GM21619 (cell line): ENCODE data around the gene STUM.
"Not testable (repeated sequence)": the region's sequence is repeated elsewhere in the genome, so short reads cannot be mapped to it uniquely, and the experiment has no call there.

Experiments
- ATAC-seq: cut with Tn5 transposase; IDR thresholded peaks from one replicate; pipeline ENCODE4 v1.9.1; 2021; ENCODE audit not compliant: unreplicated experiment

STUM gene

DNA sequence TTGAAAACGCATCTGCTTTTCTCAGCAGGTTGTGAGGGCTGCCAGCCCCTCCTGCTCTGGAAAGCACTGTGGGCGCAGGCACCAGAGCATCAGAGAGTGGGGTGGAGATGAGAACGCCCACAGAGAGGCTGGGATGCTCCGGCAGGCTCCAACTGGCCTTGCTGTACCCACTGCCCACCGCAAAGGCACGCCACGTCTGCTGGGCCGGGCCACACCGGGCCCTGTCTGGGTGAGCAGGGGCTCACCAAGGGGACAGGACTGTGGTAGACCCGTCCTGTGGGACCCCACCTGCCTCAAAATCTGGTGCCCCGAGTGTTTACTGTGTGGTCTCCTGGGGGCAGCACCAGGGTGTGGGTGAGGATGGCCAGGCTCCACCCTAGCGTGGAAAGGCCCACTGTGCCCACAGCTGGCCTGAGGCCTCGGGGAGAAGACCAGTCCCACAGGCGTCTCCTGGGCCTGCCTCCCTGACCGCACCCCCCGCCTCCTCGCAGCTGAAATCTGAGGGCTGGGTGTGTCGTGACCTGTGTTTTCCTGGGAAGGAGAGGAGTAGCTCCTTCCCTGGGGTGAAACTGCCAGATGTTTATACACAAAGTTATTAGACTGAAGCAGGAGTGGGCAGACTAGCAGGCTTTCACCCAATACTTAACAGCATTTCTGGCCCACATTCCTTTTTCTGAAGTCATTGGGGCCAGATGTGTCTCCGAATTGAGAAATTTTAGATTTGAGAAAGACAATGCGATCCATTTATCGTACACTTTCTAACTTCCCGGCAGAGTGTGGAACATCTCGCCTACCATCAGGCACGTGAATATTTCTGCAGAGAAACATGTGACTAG lies 53.8 kb downstream of the STUM start:
- no peak for ATAC-seq

DNA sequence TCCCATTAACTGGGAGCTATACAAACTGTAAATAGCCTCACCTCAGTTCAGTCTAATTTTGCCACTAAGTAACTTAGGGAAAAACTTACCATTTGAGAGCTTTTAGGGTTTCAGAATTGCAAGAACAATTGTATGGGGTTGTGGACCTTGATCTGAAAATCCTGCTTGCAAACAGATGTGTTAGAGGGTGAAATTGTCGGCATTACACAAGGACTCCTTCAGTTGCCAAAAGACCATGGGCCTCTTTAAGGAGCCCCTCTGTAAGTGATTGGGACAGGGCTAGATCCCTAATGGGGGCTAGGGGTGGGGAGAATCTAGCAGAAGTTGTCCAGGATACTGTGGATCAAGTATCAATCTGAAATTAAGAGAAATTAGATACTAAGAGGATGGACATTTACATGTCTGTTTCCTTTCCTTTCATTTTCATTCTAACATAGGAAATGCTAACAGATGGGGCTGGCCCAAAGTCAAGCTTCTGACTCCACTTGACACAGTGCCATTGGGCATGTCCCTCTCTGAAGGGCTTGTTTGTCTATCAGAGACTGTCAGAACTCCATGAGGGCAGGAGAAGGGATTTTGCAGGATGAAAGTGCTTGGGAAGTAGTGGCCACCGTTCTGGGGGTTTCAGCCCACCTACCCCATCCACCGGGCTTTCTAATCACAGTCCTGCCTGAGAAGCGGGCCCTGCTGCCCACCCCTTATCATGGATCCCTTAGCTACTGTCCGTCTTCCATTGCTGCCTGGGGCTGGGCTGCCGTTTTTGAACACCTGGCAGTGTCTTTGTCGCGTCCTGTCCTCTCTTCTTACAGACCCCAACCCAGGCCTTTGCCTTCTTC lies 54.7 kb downstream of the STUM start:
- ATAC-seq: no peak

DNA sequence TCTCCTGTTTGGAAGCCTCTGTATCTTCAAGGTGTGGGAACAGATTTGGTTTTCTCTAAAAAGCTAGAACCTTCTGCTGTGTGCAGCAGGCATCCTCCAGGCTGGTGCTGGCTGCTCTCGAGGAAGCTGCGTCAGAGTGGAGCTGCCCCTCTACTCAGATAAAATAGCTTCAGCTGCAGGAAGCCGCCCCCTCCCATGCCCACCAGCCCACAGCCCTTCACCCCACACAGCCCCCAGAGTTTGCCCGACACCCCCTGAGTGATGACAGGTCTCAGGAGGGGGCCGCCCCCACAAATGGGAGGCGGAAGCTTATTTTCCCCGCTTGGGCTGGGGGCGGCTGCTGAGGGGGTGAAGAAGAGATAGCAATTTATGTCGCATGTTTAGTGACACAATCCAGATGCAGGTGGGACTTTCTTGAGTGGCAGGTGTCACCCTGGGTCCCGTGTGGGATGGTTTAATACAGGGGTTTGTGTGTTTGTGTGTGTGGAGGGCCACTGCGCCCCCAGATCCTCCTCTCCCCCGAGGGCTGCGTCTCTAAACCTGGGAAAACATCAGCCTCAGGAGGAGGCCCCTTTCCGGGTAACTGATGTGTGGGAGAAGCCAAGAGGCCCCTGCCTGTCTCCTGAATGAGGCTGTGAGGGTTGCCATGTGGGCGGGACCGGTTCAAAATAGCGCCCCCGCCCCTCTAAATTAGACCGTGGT lies 55.4 kb downstream of the STUM start:
- ATAC-seq: no peak

DNA sequence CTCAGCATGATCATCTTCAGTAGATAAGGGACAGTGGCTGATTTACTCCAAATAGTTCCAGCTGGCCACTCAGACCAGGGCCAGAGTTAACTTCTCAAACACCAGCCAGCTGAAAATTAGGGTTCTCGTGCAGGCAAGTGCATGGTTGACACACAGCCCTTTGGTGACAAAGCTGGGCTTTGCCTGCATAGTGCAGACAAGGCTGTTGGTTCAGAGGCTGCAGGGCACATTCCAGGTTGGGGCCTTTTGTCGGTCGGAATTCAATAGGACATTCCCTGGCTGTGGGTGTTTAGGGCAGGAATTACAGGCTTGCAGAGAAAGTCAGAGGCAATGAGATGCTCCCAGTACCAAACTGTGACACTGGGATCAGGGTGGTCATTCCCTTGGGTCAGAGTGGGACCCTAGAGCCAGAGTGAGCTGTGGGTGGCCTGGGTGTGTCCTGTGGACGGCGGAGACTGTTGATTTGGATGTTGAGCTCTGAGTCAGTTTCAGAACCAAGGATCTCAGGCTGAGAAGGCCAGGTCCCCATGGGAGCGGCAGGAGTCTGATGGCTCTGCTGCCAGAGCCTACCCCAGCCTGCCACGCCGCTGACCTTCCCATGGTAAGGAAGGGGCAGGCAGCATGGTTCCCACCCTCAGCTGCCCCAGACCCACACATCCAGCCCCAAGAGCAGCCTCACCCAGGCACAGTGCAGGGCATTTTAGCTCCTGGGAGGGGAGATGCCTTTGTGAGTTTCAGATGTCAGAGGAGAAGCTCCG lies 56.2 kb downstream of the STUM start:
- ATAC-seq: no peak

DNA sequence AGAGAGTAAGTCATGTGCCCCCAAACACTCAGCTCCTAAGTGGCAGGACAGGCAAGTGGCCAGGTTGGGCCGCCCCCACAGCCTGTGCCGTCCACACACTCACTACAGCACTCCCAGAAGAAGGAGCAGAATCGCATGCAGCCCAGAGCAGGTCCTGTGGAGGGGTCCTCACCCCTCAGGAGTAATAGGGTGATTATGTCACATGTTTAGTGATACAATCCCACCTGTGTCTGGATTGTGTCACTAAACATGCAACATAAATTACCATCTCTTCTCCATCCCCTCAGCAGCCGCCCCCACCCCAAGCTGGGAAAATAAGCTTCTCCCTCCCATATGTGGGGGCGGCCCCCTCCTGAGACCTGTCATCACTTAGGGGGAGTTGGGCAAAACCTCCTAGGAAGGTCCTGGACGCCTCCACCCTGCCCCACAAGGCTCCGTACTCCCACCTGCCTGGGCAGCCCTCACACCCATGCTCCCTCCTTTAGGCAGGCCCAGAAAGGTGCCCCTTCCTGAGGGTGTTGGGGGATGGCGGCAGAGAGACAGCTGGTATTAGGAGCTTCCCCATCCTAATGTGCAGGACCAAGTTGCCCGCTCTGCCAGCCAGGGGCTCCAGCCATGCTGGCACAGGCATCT lies 56.9 kb downstream of the STUM start:
- no peak for ATAC-seq

DNA sequence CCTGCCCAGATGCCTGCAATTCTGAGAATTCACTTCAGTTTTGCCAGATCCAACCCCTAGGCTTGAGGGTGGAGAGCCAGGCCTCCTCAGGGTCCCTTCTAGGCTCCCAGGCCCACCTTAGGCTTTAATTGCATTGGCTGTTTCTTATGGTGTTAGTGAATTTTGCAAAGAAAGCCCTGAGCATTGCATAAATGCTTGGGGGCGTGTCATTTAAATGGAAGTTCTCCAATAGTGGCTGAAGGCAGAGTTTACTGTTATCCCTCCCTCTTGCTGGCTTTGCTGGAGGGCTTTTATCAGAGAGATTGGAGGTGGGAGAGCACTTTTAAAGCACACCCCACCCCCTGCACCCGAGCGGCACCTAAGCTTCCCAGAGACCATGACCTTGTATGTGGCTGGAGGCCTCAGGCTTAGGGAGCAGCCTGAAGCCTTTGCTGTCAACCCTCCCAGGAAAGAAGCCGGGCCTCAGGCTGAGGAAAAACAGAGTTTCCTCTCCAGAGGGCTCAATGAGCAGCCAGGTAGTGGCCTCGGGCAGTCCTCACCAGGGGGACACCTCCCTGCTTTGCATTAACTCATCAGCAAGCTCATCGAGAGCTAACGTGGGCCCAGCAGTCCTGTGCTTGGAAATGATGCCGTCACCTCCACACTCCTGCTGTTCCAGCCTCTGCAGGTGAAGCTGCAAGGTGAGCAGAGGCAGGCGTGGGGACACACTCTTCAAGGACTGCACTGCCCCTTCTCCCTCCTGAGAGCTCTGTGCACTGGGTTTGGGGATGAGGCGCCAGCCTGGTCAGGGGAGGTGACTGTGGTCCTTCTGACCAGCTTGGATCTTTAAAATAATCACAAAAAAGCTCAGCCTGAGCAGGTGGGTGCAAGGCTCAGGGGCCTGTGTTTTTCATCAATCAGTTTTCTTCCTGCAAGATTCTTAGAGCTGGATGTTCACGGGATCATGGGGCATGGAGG lies 58.0 kb downstream of the STUM start:
- no peak for ATAC-seq

DNA sequence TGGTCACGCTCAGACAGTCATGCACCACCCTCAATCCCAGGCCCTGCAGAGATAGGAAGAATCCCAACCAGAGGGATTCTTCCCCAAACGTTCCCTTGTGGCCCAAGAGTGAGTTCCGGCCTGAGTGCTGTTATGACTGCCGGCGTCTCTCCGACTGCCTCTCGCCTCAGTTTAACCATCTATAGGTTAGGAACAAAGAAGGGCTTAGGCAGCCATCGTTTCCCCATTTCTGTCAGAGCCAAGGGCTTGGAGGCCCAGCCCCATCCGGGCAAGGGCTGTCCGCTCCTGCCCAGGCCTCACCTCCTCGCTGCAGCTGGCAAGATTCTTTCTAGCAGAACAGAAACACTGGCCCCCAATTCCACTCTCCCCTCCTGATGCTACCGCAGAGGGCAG lies 58.7 kb downstream of the STUM start:
- no peak for ATAC-seq

DNA sequence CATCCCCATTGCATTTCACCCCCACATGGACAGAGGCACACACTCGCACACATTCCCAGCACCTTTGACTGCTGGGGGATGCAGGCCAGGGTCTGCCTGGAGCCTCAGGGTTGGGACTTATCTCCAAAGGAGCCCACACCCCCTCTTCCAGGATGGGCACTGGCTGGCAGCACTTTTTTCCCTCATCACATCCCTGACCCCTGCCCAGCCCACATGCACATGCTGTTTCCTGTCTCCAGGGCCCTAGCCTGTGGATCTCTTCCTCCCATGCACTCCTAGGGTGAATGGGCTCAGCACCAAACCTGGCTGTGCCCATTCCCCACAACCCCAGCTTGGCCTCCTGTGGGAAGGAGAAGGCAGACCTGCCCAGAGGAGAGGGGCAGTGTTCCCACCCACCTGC lies 59.3 kb downstream of the STUM start:
- ATAC-seq: no peak

DNA sequence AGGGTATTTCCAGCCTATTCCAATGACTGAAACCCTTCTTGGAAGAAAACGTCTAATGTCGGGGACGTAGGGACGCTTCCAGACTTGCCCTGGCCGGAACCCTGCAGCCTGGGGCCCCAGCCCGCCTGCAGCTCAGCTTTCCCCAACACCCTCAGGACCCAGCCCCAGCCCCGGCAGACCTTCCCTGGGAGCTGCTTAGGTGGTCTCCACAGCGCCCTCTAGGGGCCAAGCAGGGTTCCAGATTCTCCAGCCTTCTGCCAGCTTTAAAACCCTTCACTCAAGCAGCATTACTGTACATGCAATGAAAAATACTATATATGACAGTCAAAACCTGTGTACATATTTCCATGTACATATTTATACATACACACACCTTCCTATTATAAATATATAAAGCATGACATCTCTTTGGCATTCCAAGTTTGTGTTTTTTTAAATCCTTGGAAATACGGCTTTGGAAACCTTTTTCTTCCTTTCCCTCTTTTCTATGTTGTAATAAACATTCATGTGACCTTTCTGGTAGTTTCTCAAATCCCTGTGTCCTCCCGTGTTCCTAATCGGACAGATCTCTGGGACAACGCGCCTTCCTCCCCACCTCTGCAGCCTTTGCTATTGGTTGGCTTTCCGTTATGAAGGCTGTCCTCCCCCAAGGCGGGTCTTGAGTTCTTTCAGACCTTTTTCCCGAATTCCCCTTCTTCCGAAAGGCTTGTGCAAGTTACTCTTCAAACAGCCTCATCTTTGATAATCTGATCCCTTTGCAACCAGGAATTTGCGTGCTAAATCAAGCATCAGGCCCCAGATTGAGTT lies 60.3 kb downstream of the STUM start:
- no peak for ATAC-seq

DNA sequence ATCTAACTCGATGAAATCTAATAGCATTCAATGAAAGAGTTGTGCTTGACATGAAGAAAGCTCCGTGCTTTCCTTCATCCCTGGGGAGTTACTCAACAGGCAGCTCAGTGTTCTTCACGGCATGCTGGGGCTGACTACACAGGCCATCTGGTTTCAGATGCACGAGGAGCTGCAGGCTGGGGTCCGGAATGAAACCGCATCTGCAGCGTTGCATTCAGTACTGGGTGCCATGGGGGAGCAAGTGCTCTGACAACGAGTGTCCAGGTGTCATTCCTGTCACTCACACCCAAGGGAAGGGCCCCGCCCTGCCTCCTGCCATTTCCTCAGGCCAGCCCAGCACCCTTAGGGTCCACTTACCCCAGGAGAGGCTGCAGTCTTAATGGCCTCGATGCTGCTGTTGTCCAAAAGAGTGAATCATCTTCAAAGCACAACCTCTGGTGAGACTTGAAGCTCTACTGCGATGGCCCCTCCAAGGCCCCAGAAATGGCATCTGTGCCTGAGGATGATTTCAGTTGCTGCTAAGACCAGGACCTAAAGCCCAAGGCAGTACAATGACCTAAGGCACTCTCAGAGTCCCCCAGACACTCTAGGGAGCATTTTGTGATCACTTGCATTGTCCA lies 61.4 kb downstream of the STUM start:
- no peak for ATAC-seq

DNA sequence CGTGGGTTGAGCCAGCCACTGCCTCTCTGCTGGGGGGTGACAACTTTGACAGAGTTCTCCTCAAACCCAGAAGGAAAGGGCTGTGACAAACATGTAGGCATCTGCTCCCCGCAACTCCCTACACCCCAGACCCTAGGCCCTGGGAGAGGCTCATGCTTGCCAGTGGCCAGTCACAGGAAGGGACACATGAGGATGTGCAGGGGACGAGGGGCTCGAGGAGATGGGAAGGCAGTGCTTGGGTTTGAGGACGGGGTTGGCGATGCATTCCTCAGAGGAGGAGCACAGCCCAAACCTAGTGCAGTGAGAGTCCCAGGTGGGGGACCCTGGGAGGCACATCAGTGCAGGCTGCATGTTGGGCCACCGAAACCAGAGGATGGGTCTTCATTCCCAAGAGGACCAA lies 62.1 kb downstream of the STUM start:
- no peak for ATAC-seq

DNA sequence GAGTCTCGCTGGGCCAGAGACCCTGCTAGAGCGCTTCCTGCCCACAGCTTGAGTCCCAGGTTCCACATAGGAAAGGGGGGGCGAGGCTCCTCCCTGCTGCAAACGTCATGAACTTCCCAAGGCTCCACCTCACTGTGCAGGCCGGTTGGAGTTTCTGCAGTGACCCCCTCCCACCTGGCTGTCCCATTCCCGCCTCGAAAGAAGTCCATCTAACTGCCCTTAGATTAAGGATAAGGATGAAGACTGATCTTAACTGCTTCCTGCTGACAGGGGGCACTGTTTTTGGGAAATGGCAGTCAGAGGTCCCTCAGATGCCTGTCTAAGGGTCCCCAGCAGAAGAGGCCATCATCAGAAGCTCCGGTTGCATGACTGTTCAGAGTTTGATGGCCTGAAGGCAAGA lies 62.7 kb downstream of the STUM start:
- no peak for ATAC-seq

DNA sequence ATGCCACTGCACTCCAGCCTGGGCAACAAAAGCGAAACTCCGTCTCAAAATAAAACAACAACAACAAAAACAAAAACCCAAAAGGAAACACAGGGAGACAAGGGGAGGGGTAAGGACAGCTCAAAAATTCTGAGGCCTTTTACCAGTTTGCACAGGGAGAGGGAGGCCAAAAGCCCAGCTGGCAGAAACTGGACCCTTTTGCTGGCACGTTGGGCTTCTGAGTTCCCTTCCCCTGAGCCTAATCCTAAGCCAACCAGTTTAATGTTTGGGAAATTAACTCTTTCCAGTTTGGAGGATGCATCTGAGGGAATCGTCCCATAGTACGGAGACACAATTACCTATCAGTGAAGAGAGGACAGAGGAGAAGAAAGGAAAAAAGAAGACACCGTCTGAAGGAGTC lies 63.4 kb downstream of the STUM start:
- not testable (repeated sequence) for ATAC-seq

DNA sequence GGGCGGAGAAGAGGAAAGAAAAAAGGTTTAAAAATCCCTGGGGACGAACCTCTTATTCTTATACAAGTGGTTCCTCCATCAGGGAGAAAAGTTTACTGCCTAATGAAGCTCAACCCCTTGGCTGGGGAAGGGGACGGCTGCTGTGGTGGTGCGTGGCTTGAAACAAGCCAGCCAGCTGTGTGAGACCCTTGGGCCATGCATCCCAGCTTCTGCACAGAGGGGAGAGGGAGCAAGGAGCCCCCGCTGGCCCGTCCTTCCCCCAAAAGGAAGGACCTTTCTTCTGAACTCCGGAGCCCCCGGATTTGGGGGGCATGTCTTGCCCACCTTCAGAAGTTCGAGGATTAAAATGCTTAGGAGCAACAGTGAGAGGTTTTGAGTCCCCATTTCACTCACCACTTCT lies 67.3 kb downstream of the STUM start:
- ATAC-seq: no peak

DNA sequence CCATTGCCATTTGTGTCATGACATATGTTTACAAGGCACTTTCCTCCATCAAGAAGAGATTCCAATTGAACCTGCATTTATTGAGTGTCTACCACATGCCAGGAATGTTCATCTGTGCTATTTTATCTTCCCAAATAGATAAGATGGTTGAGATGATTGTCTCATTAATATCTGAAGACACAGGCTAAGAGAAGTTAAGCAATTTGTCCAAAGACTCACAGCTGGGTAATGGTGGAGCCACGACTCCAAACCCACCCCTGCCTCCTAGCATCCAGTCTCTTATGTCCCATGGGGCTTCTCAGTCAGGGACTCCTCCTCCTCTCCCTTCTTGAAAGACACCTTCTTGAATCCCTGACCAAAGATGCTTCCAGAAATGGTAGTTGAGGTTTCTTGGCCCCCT lies 68.1 kb downstream of the STUM start:
- no peak for ATAC-seq

DNA sequence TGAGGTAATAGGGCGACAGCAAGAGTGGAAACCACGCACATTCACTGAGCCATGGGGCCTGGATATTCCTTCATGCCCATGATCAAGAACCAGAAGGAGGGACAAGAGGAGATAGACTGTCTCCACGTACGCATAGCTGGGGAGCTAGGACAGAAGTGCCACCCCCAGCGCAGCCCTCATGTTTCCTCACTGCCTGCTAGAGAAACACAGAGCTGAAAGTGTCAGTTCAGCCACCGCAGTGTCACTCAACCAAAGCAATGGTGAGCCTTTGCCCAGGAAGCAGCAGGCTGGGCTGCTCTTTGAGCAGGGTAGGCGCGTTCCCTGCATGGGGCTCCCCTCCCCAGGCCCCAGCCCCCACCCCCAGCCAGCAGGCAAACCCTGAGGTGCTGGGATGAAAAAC lies 68.5 kb downstream of the STUM start:
- ATAC-seq: no peak

DNA sequence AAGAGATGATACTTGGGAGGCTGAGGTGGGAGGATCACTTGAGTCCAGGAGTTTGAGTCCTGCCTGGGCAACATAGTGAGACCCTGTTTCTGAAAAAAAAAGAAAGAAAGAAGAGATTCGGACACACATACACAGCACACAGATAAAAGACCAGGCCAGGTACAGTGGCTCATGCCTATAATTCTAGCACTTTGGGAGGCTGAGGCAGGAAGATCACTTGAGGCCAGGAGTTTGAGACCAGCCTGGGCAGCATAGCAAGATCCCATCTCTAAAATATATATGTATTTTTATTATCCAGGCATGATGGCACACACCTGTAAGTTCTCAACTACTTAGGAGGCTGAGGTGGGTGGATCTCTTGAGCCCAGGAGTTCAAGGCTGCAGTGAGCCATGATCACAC lies 69.2 kb downstream of the STUM start:
- ATAC-seq: not testable (repeated sequence)

DNA sequence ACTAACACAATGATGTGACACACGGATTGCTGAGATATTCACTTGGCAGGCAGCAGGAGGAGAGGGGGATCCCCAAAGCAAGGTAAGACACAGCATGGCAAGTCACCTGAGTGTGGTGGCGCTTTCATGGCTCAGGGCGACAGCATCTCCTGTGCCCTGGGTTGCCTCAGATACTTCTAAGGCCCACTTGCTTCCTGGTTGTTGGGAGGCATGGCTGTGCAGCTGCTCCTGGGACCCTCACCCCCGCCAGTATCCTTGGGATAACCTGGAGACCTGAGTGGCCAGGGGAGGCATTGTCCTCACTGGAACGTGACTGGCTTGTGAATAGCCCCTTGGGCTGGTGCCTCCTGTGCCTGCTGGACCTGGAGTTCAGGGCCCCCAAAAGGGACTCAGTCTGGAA lies 69.8 kb downstream of the STUM start:
- no peak for ATAC-seq
